Suprapubic skin (tissue), 4 donors: ENCODE data around the gene UGCG. TPM values are rescaled to one million over a fixed set of nuclear protein-coding genes. Genes with fewer than 3 reads are reported as not detected.

Experiments used
- DNase-seq, 2 donors: peaks; one replicate each; pipeline ENCODE4 v3.0.0-alpha.2; 2019; ENCODE audit warnings: low spot score in 2 of 2
- H3K27ac ChIP-seq: fragments of 200-600 bp; sonication (generic); one replicate; pipeline ENCODE4 v1.5.1; 2019
- H3K27me3 ChIP-seq: fragments of 200-600 bp; sonication (generic); one replicate; pipeline ENCODE4 v1.5.1; 2019
- H3K36me3 ChIP-seq: fragments of 200-600 bp; sonication (generic); one replicate; pipeline ENCODE4 v1.5.1; 2019
- H3K4me1 ChIP-seq: fragments of 200-600 bp; sonication (generic); one replicate; pipeline ENCODE4 v1.5.1; 2019
- H3K4me3 ChIP-seq: fragments of 200-600 bp; sonication (generic); one replicate; pipeline ENCODE4 v1.5.1; 2019; ENCODE audit warnings: mild to moderate bottlenecking
- H3K9me3 ChIP-seq: fragments of 200-600 bp; sonication (generic); one replicate; pipeline ENCODE4 v1.5.1; 2019
- CTCF ChIP-seq, 2 donors: fragments of 200-600 bp in 1 of 2; fragments of 450-650 bp in 1 of 2; sonication (generic) in 1 of 2; IDR thresholded peaks; one replicate each; pipeline ENCODE4 v1.5.1; 2016 to 2019; ENCODE audit warnings: antibody characterized with exemption in 2 of 2, mild to moderate bottlenecking in 1 of 2, moderate library complexity in 1 of 2
- EP300 ChIP-seq: sonication (generic); formaldehyde crosslinking; IDR thresholded peaks from one replicate; pipeline ENCODE4 v1.6.1; 2017; ENCODE audit warnings: antibody characterized with exemption
- POLR2A ChIP-seq, 2 donors: fragments of 450-650 bp; IDR thresholded peaks; one replicate each; pipeline ENCODE4 v1.6.1; 2017; ENCODE audit warnings: antibody characterized with exemption in 2 of 2, mild to moderate bottlenecking in 2 of 2, moderate library complexity in 2 of 2
- POLR2AphosphoS5 ChIP-seq, 3 donors: sonication (generic); formaldehyde crosslinking; IDR thresholded peaks; one replicate each; pipeline ENCODE4 v1.6.1; 2017; ENCODE audit warnings: antibody characterized with exemption in 3 of 3
- WGBS: methylation state at CpG from one replicate; pipeline ENCODE4 v1.1.5; 2018; 5-methylcytosine and 5-hydroxymethylcytosine counted together
- total RNA-seq, 4 donors: library from RNA; depleted of rRNA; stranded (reverse); fragments of >200 nt; gene quantifications; one replicate each; pipeline ENCODE4 v1.1.0, GENCODE V29; 2016

Gene UGCG
- 100 to 1,000 TPM in 2 of 4 donors, 10 to 100 TPM in 2; 50.0 to 134 (median 99.8) TPM for total RNA-seq

GRCh38 chr9:111895996-111896941, at the start of gene UGCG:
TSS of gene UGCG (plus strand) at chr9:111896814. CDS start at chr9:111897216, 402 bp downstream.
- peak; percentile 85 to 90 for DNase-seq
- peaks cover 65% of the 10 kb centered on the region for H3K4me1 ChIP-seq

GRCh38 chr9:111851553-111851952, 45.1 kb upstream of the UGCG start:
- H3K36me3 ChIP-seq, result no peaks in the 10 kb centered on the region
- 21% methylated on average over 2 of the region's 2 CpGs for WGBS
- DNase-seq, result no peak
- no peaks in the 10 kb centered on the region for H3K27me3 ChIP-seq
- no peak for TF ChIP-seq POLR2A (IDR thresholded peaks at IDR 0.05)
- TF ChIP-seq CTCF (IDR thresholded peaks at IDR 0.05), result no peak
- no peak for TF ChIP-seq POLR2AphosphoS5 (IDR thresholded peaks at IDR 0.05)
- TF ChIP-seq EP300, result no peak
- no peaks in the 10 kb centered on the region for H3K4me1 ChIP-seq
- no peaks in the 10 kb centered on the region for H3K9me3 ChIP-seq
- no peak overlapping the region for H3K4me3 ChIP-seq
- H3K27ac ChIP-seq, result no peak overlapping the region

More at GRCh38 chr9:111895996-111896941, at the start of gene UGCG:
- H3K4me3 ChIP-seq, result peak within 1 kb of the TSS; percentile 98
- H3K9me3 ChIP-seq, result no peaks in the 10 kb centered on the region
- under 1% methylated on average over 20 of the region's 84 CpGs for WGBS
- H3K27me3 ChIP-seq, result no peaks in the 10 kb centered on the region
- H3K36me3 ChIP-seq, result no peaks in the 10 kb centered on the region
- peak in 2 of 3 donors; percentile 68 to 84 for TF ChIP-seq POLR2AphosphoS5 (IDR thresholded peaks at IDR 0.05)
- TF ChIP-seq POLR2A (IDR thresholded peaks at IDR 0.05), result peak; percentile 76 to 96
- no peak for TF ChIP-seq CTCF (IDR thresholded peaks at IDR 0.05)
- peak within 1 kb of the TSS; percentile 96 for H3K27ac ChIP-seq

GRCh38 chr9:111852291-111852690, 44.3 kb upstream of the UGCG start:
- Histone ChIP-seq H3K9me3 (no peaks in the 10 kb centered on the region), H3K27ac (no peak overlapping the region), H3K27me3 (no peaks in the 10 kb centered on the region), H3K4me1 (no peaks in the 10 kb centered on the region), H3K4me3 (no peak overlapping the region), H3K36me3 (no peaks in the 10 kb centered on the region)
- no peak for DNase-seq
- WGBS, result 84% methylated on average over 1 of the region's 1 CpG
- no peak for TF ChIP-seq EP300
- TF ChIP-seq CTCF (IDR thresholded peaks at IDR 0.05), result no peak
- TF ChIP-seq POLR2A (IDR thresholded peaks at IDR 0.05), result no peak
- TF ChIP-seq POLR2AphosphoS5 (IDR thresholded peaks at IDR 0.05), result no peak

GRCh38 chr9:111853450-111853827, 43.2 kb upstream of the UGCG start:
- Histone ChIP-seq H3K27me3 (no peaks in the 10 kb centered on the region), H3K9me3 (no peaks in the 10 kb centered on the region), H3K4me1 (peaks cover 6% of the 10 kb centered on the region), H3K36me3 (no peaks in the 10 kb centered on the region), H3K27ac (no peak overlapping the region), H3K4me3 (no peak overlapping the region)
- TF ChIP-seq CTCF (IDR thresholded peaks at IDR 0.05) (no peak), POLR2A (IDR thresholded peaks at IDR 0.05) (no peak)
- no peak for DNase-seq

- no peak overlapping the region for H3K27ac ChIP-seq
- 75% methylated on average over 4 of the region's 4 CpGs for WGBS
- H3K4me3 ChIP-seq, result no peak overlapping the region
- no peaks in the 10 kb centered on the region for H3K36me3 ChIP-seq
- H3K27me3 ChIP-seq, result no peaks in the 10 kb centered on the region
- peaks cover 6% of the 10 kb centered on the region for H3K4me1 ChIP-seq
- TF ChIP-seq CTCF (IDR thresholded peaks at IDR 0.05) (no peak), EP300 (no peak), POLR2A (IDR thresholded peaks at IDR 0.05) (no peak), POLR2AphosphoS5 (IDR thresholded peaks at IDR 0.05) (no peak)
- no peak for DNase-seq
- H3K9me3 ChIP-seq, result no peaks in the 10 kb centered on the region
Observed at GRCh38 chr9:111854799-111855198, 41.8 kb upstream of the UGCG start.
